Posterior vena cava (tissue), 2 donors: ENCODE results near the gene CABP1. TPM values are rescaled to one million over a fixed set of nuclear protein-coding genes. Genes with fewer than 3 reads are reported as not detected.

Experiments
- DNase-seq: peaks from one replicate; pipeline ENCODE4 v3.0.0-alpha.2; 2020; ENCODE audit warnings: low spot score
- intact Hi-C, 2 donors: fragments of 100-400 bp; cut with DNase I; formaldehyde crosslinking; loops; one replicate each; pipeline versions ENCODE4 v1.14.1 to v1.14.2; 2022 to 2023
- total RNA-seq, 2 donors: library from RNA; stranded (reverse); fragmentation: NEBNext Ultra II Directional; extraction: Animal tissue kit (Norgen Biotek cat#: 25700); gene quantifications; one replicate each; pipeline ENCODE4 v1.2.1, GENCODE V29; 2021
- donor health status: DM: yes; HTN: yes; CAD: no.
- donor health status: DM: yes; HTN: yes; CAD: no.

CABP1 gene
- total RNA-seq, 2 donors from 2014 or later = 3.3 to 5.5 TPM

- DNase-seq = no peak
- intact Hi-C loops = loop anchor here (2.0 kb wide), 2 partner anchors 23 to 71 kb away; partner anchors contain the start of gene UNC119B (in 1 of the 2)
Measured at GRCh38 chr12:120687578-120688289, 47.3 kb downstream of the CABP1 start.

GRCh38 chr12:120688527-120689071, 48.2 kb downstream of the CABP1 start:
- intact Hi-C loops = loop anchor here in 1 of 2 donors (2.0 kb wide), 1 partner anchor 70 kb away; no protein-coding TSS in a partner anchor
- no peak for DNase-seq

- no peak for DNase-seq
- intact Hi-C loops = loop anchor here in 1 of 2 donors (2.0 kb wide), 1 partner anchor 69 kb away; no protein-coding TSS in a partner anchor
Measured at GRCh38 chr12:120689397-120690082, 49.1 kb downstream of the CABP1 start.

GRCh38 chr12:120690083-120690450, 49.6 kb downstream of the CABP1 start:
- intact Hi-C loops = no loop called here
- no peak for DNase-seq

GRCh38 chr12:120690978-120691377, 50.6 kb downstream of the CABP1 start:
- intact Hi-C loops = no loop called here
- DNase-seq = no peak

- DNase-seq = no peak
- intact Hi-C loops = no loop called here
Measured at GRCh38 chr12:120692524-120693033, 52.2 kb downstream of the CABP1 start.

GRCh38 chr12:120693848-120694247, 53.4 kb downstream of the CABP1 start:
- intact Hi-C loops = no loop called here
- no peak for DNase-seq

- no peak for DNase-seq
- intact Hi-C loops = no loop called here
Measured at GRCh38 chr12:120696626-120697025, 56.2 kb downstream of the CABP1 start.

- intact Hi-C loops = no loop called here
- DNase-seq = no peak
Measured at GRCh38 chr12:120697344-120697743, 56.9 kb downstream of the CABP1 start.

GRCh38 chr12:120698665-120699064, 58.2 kb downstream of the CABP1 start:
- DNase-seq = no peak
- intact Hi-C loops = no loop called here

GRCh38 chr12:120699553-120699952, 59.1 kb downstream of the CABP1 start:
- intact Hi-C loops = no loop called here
- DNase-seq = no peak

- no peak for DNase-seq
- intact Hi-C loops = no loop called here
Measured at GRCh38 chr12:120700886-120701285, 60.5 kb downstream of the CABP1 start.

GRCh38 chr12:120702637-120703036, 62.2 kb downstream of the CABP1 start:
- DNase-seq = no peak
- intact Hi-C loops = no loop called here

GRCh38 chr12:120703311-120703942, 63.0 kb downstream of the CABP1 start:
- no peak for DNase-seq
- intact Hi-C loops = no loop called here

GRCh38 chr12:120705618-120706017, 65.2 kb downstream of the CABP1 start:
- no peak for DNase-seq
- intact Hi-C loops = no loop called here

GRCh38 chr12:120706029-120706428, 65.6 kb downstream of the CABP1 start:
- no peak for DNase-seq
- intact Hi-C loops = no loop called here

- intact Hi-C loops = no loop called here
- DNase-seq = no peak
Measured at GRCh38 chr12:120708651-120709050, 68.2 kb downstream of the CABP1 start.

- intact Hi-C loops = loop anchor here (2.0 to 5.0 kb wide), 4 partner anchors 23 to 128 kb away; partner anchors contain the start of genes MLEC (in 1 of the 2) and POP5 (in 1 of the 2)
- peak; percentile 93 for DNase-seq
Measured at GRCh38 chr12:120710031-120710804, 69.8 kb downstream of the CABP1 start, which contains the start of gene UNC119B. Gene UNC119B, plus strand, starts transcription at chr12:120710458. Its CDS starts 17 bp downstream, at chr12:120710475.
